Epithelial cell of esophagus (primary cell): Measurements from ENCODE around the gene DST.
"Not testable (repeated sequence)": the region's sequence is repeated elsewhere in the genome, so short reads cannot be mapped to it uniquely, and the experiment has no call there.

Experiments used
- DNase-seq: peaks from one replicate; pipeline ENCODE4 v3.0.0; 2010; ENCODE audit warnings: low read depth
- H3K4me3 ChIP-seq: 2 replicates; pipeline ENCODE4 v1.5.1; 2011; ENCODE audit warnings: mild to moderate bottlenecking, low read length, control low read depth
- CTCF ChIP-seq: IDR thresholded peaks from 2 replicates; pipeline ENCODE4 v1.5.1; 2011; ENCODE audit warnings: low read depth, mild to moderate bottlenecking, low read length, control low read depth, inconsistent platforms; ENCODE audit not compliant: insufficient read depth; ENCODE audit errors: missing control alignments

DST gene

GRCh38 chr6:56667336-56667735 lies 24.6 kb upstream of the DST start:
- H3K4me3 ChIP-seq, result no peak overlapping the region
- no peak for TF ChIP-seq CTCF
- DNase-seq, result no peak

GRCh38 chr6:56664029-56664428 lies 21.3 kb upstream of the DST start:
- TF ChIP-seq CTCF, result no peak
- peak overlapping the region; percentile 13 for H3K4me3 ChIP-seq
- peak; percentile 84 for DNase-seq

- H3K4me3 ChIP-seq, result no peak overlapping the region
- no peak for TF ChIP-seq CTCF
- peak; percentile 98 for DNase-seq
These were observed 20.7 kb upstream of the DST start for GRCh38 chr6:56663344-56663743.

GRCh38 chr6:56661338-56661737 lies 18.6 kb upstream of the DST start:
- DNase-seq, result peak; percentile 40
- H3K4me3 ChIP-seq, result not testable (repeated sequence)

- DNase-seq, result peak; percentile 93
- H3K4me3 ChIP-seq, result no peak overlapping the region
- no peak for TF ChIP-seq CTCF
These were observed 17.7 kb upstream of the DST start for GRCh38 chr6:56660381-56660730.

GRCh38 chr6:56659721-56660380 lies 17.2 kb upstream of the DST start:
- DNase-seq, result peak; percentile 85
- H3K4me3 ChIP-seq, result no peak overlapping the region
- no peak for TF ChIP-seq CTCF

- H3K4me3 ChIP-seq, result no peak overlapping the region
- DNase-seq, result no peak
- no peak for TF ChIP-seq CTCF
These were observed 15.6 kb upstream of the DST start for GRCh38 chr6:56658326-56658725.

- no peak for DNase-seq
These were observed 14.7 kb upstream of the DST start for GRCh38 chr6:56657354-56657753.

More at GRCh38 chr6:56657354-56657753, 14.7 kb upstream of the DST start:
- no peak overlapping the region for H3K4me3 ChIP-seq
- no peak for TF ChIP-seq CTCF
